NOMO-1 treated with DMSO at 0.1 percent for 48 hours (cell line): ENCODE data around the gene VAV2.

Experiments
- DNase-seq: peaks from one replicate; lab custom pipeline; 2025; ENCODE audit not compliant: unreplicated experiment; lab: John Stamatoyannopoulos, UW

The VAV2 gene

DNA sequence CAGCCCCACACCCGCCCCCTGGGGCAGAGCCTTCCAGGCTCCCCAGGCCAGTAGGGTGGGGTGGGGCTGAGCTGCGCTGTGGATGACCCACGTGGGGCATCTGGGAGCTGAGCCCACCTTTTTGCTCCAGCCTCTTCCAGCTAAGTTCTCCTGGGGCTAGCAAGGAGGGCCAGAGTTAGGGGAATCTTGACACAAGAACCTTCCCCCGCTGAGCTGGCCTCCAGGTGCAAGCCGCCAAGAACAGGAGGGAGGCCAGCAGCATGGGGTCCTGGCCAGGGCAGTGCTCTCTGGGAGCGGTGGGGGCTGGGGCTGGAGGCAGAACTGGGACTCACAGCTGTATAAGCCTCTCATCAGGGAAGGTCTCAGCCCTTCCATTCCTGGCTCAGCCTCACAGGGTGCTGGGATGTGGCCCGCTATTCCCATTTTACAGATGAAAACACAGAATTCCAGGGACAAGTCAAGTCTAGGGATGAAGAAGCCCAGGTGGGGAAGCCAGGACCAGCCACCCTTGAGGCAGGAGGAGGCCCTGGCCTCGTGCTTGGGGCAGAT is 275.5 kb downstream of the VAV2 start:
- DNase-seq, result no peak

DNA sequence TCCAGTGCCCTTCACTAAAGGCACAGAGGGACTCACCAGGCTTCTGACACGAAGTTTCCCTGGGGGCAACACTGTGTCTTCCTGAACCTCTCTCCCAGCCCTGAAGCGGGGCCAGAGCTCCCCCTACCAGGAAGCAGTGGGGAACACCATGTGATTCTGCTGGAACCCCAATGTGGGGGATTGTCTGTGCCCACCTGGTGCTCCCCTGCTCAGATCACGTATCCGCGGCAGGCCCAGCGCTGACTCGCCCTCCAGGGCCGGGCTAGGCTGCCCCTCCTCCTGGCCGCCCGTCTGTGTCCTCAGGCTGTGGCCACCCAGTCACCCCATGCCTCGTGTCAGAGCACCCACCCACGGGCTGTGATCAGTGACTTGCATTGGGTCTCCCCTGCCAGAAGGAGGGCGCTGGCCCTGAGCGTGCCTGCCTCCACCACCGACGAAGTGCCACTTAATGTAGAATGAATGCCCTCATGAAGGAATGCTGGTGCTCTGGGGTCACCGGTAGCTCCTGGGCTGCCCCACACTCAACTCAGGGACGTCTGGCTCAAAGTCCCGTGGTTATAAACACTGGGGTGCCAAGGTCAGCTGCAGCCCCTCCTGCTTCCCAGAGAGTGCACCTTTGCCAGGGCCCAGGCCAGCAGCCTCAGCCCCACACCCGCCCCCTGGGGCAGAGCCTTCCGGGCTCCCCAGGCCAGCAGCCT is 276.1 kb downstream of the VAV2 start:
- no peak for DNase-seq

DNA sequence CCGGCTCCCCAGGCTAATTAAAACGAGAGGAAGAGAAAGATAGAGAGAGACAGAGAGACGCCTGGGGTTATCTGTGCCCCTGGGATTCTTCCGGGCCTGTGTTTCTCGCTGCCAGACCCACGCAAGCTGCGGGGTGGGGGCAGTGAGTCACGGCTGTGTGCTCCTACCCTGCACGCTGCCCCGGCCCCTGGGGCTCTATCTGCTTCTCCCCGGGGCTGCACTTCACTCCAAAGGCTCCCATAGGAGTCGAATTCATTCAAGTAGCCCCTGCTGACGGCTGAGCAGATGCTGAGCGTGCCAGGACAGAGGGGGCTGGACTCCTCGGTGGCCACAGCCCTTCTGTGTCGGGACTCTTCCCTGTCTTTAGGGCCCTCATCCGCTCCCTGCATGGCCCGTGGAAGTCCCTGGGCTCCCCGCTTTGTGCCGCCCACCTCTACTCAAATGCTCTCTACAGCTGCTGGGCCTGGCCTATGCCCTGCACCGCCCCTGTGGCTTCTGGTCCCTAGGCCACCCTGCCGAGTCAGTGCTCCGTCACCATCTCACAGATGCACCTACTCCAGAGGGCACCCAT is 276.7 kb downstream of the VAV2 start:
- no peak for DNase-seq

DNA sequence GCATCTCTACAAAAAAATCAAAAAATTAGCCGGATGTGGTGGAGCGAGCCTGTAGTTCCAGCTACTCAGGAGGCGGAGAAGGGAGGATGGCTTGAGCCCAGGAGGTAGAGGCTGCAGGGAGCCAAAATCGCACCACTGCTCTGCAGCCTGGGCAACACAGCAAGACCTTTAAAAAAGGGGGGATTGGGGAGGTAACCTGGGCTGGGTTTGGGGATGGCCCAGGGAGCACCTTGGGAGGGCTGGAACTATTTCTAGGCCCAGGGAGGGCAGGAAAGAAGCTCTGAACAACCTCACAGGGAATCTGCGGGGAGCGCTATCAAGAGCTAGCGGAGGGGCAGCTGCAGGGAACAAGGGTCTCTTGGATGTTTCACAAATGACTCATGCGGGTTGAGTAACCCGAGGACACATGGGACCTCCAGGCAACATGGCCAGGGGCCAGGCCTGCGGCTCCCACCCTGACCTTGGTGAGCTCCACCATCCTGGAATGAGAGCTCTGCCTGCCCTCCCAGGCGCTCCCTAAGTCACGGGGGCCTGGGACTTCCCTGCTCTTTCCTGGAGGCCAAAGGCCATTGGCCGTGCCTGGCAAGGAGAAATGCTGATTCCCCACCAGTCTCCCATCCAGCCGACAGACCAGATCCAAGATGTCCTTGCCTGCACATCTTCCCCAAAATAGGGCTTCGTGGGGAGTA is 277.4 kb downstream of the VAV2 start:
- no peak for DNase-seq

DNA sequence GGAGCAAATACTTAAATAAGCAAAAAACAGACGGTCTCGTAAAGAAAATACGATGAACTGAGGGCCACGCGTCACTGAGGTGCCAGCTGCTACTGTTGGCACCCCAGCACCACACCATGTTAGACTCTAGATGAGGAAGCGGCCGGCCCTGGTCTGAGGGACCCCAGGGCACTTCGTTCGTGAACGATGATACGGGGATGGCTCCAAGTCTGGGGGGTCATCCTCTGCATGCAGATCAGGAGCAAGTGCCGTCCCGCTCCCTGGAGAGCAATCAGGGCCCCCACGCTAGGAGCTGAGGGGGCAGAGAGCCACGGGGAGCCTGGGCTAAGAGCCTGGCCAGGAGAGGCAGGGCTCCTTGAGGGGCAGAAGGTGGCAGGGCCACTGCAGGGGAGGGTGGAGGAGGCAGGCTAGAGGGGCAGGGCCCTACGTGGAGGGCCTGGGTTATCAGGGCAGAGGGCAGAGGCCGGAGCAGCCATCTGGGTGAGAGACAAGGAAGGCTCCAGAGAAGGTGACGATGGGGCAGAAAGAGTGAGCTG is 278.1 kb downstream of the VAV2 start:
- no peak for DNase-seq

DNA sequence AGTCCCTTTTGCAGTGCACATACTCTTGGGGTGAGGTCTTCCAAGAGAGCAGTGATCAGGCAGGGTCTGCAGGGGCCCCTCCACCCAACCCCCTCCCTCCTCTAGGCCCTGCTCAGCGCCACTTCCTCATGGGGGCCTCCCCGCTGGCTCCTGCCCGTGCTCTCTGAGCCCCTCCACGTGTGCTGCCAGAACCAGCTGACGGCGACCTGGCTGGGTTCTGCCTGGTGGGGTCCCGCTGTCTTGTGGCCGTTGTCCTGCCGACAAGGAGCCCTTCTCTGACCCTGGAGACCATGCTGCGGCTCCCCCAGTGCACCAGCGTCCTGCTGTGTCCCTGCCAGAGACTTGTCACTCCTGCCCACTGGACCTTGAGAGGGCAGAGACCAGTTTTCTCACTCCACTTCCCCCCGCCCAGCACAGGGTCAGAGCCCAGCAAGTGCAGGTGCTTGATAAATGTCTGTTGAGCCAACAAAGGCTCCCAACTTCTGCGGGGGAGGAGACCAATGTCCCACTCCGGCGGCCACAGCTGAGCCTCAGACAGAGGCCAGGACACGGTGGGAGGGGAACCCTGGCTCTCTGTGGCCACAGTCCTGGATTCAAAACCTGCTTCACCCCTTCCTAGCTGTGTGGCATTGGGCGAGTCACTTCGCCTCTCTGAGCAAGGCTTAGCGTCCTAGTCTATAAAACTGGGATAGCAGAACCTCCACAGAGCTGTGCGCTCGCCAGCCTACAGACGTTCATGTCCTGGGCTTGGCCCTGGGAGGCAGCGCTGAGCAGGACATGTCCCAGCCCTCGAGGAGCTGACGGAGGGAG is 278.8 kb downstream of the VAV2 start:
- no peak for DNase-seq

DNA sequence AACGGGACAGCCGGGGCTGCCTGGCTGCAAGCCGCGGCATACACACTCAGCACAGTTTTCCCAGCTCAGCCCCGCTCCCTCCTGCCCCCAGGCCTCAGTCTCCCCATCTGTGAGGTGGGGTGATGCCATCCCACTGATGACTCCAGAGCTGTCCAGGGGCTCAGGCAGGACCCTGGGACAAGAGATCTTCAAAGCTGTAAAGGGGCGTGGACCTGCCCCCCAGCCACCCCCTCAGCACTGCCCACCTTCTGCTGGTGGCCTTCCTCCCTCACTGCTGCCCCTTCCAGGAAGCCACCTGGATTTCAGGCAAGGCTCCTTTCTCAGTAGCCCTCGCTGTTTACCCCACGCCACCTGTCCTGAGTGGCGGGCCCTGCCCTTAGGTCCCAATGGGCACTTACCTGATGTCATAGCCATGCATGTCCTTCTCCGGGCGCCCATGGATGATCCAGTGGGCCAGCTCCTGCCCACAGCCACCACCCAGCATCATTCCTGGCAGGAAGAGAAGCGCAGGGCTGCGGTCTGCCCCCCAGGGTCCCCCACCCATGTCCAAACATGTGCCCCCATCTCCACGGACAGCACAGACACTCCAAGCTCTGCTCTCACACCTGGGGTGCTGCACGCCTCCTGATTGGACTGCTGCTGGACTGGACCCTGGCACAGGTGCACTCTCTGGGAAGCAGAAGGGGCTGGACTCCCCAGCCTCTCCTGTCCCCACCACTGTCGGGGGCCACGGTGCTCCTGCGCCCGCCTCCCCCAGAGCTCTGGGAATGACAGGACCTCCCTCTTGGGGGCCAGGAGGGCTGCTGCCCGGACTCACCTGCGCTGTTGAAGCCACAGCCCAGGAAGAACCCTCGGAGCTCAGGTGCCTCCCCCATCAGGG is 279.7 kb downstream of the VAV2 start:
- no peak for DNase-seq
